GM19035 (cell line): Measurements from ENCODE around the gene TNNC1.

ENCODE experiments used
- ATAC-seq: cut with Tn5 transposase; IDR thresholded peaks from one replicate; pipeline ENCODE4 v1.9.1; 2021; ENCODE audit not compliant: unreplicated experiment

The TNNC1 gene

DNA sequence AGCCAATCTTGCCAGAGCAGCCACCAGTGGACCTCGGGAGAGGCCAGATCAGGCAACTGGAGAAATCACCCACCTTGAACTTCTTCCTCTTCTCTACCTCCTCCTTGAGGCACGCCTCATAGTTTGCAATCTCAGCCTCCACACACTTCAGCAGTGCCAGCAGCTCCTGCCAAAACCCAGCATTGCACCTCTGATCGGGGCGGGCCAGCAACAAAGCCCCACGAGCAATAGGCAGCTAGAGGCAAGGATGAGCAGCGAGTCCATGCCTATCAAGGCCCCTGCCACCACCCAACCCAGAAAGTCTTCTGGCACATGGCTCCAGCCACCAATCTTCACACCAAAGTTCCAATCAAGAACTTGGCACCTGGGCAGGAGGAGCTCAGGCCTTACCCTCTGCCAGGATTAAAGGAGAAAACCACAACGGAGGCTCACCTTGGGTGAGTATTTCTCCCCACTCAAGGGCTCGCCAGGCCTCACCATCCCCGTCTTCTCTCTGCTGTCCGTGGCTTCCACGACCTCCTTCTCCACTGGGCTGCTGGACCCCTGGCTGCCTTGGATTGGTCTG, 51.1 kb downstream of the TNNC1 start:
- ATAC-seq, result no peak

DNA sequence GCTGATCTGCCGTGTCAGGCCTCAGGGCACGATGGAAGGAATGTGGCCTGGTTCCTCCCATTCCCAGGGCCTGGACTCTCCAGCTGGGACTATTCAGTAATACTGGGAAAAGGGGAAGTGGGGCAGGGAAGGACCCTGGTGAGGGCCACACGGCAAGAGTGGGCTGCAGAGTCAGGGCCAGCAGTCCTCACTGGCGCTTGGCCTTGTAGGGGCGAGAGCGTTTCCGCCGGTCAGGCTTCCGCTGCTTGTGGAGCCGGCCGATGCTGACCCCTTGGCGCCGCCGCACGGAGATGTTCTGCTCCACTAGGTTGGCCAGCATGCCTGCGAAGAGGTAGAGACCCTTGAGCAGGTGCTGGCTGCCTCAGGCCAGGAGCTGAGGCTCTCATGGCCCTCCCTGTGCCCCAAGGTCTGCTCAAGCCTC, 51.7 kb downstream of the TNNC1 start:
- ATAC-seq, result no peak

GRCh38 chr3:52401551-52401950, 52.3 kb downstream of the TNNC1 start:
- no peak for ATAC-seq
